Measurements from ENCODE around the gene SYT1. TPM values are rescaled to one million over a fixed set of nuclear protein-coding genes. Genes with fewer than 3 reads are reported as not detected.

SYT1 gene
- polyA plus RNA-seq, 2 donors: 0.04 to 0.09 TPM

GRCh38 chr12:79000501-79000900 lies 135.9 kb downstream of the SYT1 start:
- 84 to 85% methylated on average over 1 of the region's 1 CpG for WGBS, 2 donors
- Histone ChIP-seq H3K27me3 (ENCODE audit: control insufficient read depth in 1 of 2, insufficient read depth in 2 of 2, low read length in 2 of 2) (no peaks in the 10 kb centered on the region), H3K9me3 (ENCODE audit: control insufficient read depth in 2 of 2, insufficient read depth in 1 of 2, low read depth in 1 of 2, low read length in 1 of 2) (no peaks in the 10 kb centered on the region), H3K4me3 (ENCODE audit: low read depth in 1 of 2, low read length in 2 of 2) (no peak overlapping the region), H3K27ac (ENCODE audit: low read depth in 2 of 2, low read length in 1 of 2) (no peak overlapping the region), H3K4me1 (ENCODE audit: control insufficient read depth in 2 of 2, insufficient read depth in 2 of 2, low read length in 1 of 2) (no peaks in the 10 kb centered on the region), H3K36me3 (ENCODE audit: control insufficient read depth in 2 of 2, insufficient read depth in 2 of 2, low read length in 1 of 2) (no peaks in the 10 kb centered on the region)

- Histone ChIP-seq H3K27me3 (ENCODE audit: control insufficient read depth in 1 of 2, insufficient read depth in 2 of 2, low read length in 2 of 2) (no peaks in the 10 kb centered on the region), H3K36me3 (ENCODE audit: control insufficient read depth in 2 of 2, insufficient read depth in 2 of 2, low read length in 1 of 2) (no peaks in the 10 kb centered on the region), H3K4me3 (ENCODE audit: low read depth in 1 of 2, low read length in 2 of 2) (no peak overlapping the region), H3K9me3 (ENCODE audit: control insufficient read depth in 2 of 2, insufficient read depth in 1 of 2, low read depth in 1 of 2, low read length in 1 of 2) (no peaks in the 10 kb centered on the region), H3K27ac (ENCODE audit: low read depth in 2 of 2, low read length in 1 of 2) (no peak overlapping the region), H3K4me1 (ENCODE audit: control insufficient read depth in 2 of 2, insufficient read depth in 2 of 2, low read length in 1 of 2) (no peaks in the 10 kb centered on the region)
- 83 to 86% methylated on average over 2 of the region's 2 CpGs for WGBS, 2 donors
Measured at GRCh38 chr12:79001404-79001803, 136.8 kb downstream of the SYT1 start.

GRCh38 chr12:79006306-79006705 lies 141.7 kb downstream of the SYT1 start:
- Histone ChIP-seq H3K4me1 (ENCODE audit: control insufficient read depth in 2 of 2, insufficient read depth in 2 of 2, low read length in 1 of 2) (no peaks in the 10 kb centered on the region), H3K4me3 (ENCODE audit: low read depth in 1 of 2, low read length in 2 of 2) (no peak overlapping the region), H3K9me3 (ENCODE audit: control insufficient read depth in 2 of 2, insufficient read depth in 1 of 2, low read depth in 1 of 2, low read length in 1 of 2) (no peaks in the 10 kb centered on the region), H3K27ac (ENCODE audit: low read depth in 2 of 2, low read length in 1 of 2) (no peak overlapping the region), H3K36me3 (ENCODE audit: control insufficient read depth in 2 of 2, insufficient read depth in 2 of 2, low read length in 1 of 2) (no peaks in the 10 kb centered on the region), H3K27me3 (ENCODE audit: control insufficient read depth in 1 of 2, insufficient read depth in 2 of 2, low read length in 2 of 2) (no peaks in the 10 kb centered on the region)
- WGBS, 2 donors: 64 to 77% methylated on average over 1 of the region's 1 CpG

- Histone ChIP-seq H3K4me3 (ENCODE audit: low read depth in 1 of 2, low read length in 2 of 2) (no peak overlapping the region), H3K27me3 (ENCODE audit: control insufficient read depth in 1 of 2, insufficient read depth in 2 of 2, low read length in 2 of 2) (no peaks in the 10 kb centered on the region), H3K36me3 (ENCODE audit: control insufficient read depth in 2 of 2, insufficient read depth in 2 of 2, low read length in 1 of 2) (no peaks in the 10 kb centered on the region), H3K27ac (ENCODE audit: low read depth in 2 of 2, low read length in 1 of 2) (no peak overlapping the region), H3K4me1 (ENCODE audit: control insufficient read depth in 2 of 2, insufficient read depth in 2 of 2, low read length in 1 of 2) (no peaks in the 10 kb centered on the region), H3K9me3 (ENCODE audit: control insufficient read depth in 2 of 2, insufficient read depth in 1 of 2, low read depth in 1 of 2, low read length in 1 of 2) (no peaks in the 10 kb centered on the region)
- 71 to 87% methylated on average over 2 of the region's 2 CpGs for whole genome bisulfite sequencing, 2 donors
Measured at GRCh38 chr12:79008591-79008990, 144.0 kb downstream of the SYT1 start.

- Histone ChIP-seq H3K27ac (ENCODE audit: low read depth in 2 of 2, low read length in 1 of 2) (no peak overlapping the region), H3K4me3 (ENCODE audit: low read depth in 1 of 2, low read length in 2 of 2) (no peak overlapping the region), H3K36me3 (ENCODE audit: control insufficient read depth in 2 of 2, insufficient read depth in 2 of 2, low read length in 1 of 2) (no peaks in the 10 kb centered on the region), H3K9me3 (ENCODE audit: control insufficient read depth in 2 of 2, insufficient read depth in 1 of 2, low read depth in 1 of 2, low read length in 1 of 2) (no peaks in the 10 kb centered on the region), H3K27me3 (ENCODE audit: control insufficient read depth in 1 of 2, insufficient read depth in 2 of 2, low read length in 2 of 2) (no peaks in the 10 kb centered on the region), H3K4me1 (ENCODE audit: control insufficient read depth in 2 of 2, insufficient read depth in 2 of 2, low read length in 1 of 2) (no peaks in the 10 kb centered on the region)
- WGBS, 2 donors: 76% methylated on average over 3 of the region's 3 CpGs
Measured at GRCh38 chr12:79012636-79013035, 148.1 kb downstream of the SYT1 start.

GRCh38 chr12:79016181-79016580 lies 151.6 kb downstream of the SYT1 start:
- H3K9me3 ChIP-seq (ENCODE audit: control insufficient read depth in 2 of 2, insufficient read depth in 1 of 2, low read depth in 1 of 2, low read length in 1 of 2): no peaks in the 10 kb centered on the region
- 37 to 51% methylated on average over 2 of the region's 2 CpGs for WGBS, 2 donors

GRCh38 chr12:79019672-79020071 lies 155.1 kb downstream of the SYT1 start:
- H3K27me3 ChIP-seq (ENCODE audit: control insufficient read depth in 1 of 2, insufficient read depth in 2 of 2, low read length in 2 of 2): no peaks in the 10 kb centered on the region
- H3K36me3 ChIP-seq (ENCODE audit: control insufficient read depth in 2 of 2, insufficient read depth in 2 of 2, low read length in 1 of 2): no peaks in the 10 kb centered on the region
- H3K9me3 ChIP-seq (ENCODE audit: control insufficient read depth in 2 of 2, insufficient read depth in 1 of 2, low read depth in 1 of 2, low read length in 1 of 2): no peaks in the 10 kb centered on the region
- WGBS, 2 donors: 41% methylated on average over 1 of the region's 1 CpG
- no peak overlapping the region for H3K4me3 ChIP-seq (ENCODE audit: low read depth in 1 of 2, low read length in 2 of 2)
- H3K4me1 ChIP-seq (ENCODE audit: control insufficient read depth in 2 of 2, insufficient read depth in 2 of 2, low read length in 1 of 2): no peaks in the 10 kb centered on the region
- H3K27ac ChIP-seq (ENCODE audit: low read depth in 2 of 2, low read length in 1 of 2): no peak overlapping the region

More at GRCh38 chr12:79016181-79016580, 151.6 kb downstream of the SYT1 start:
- H3K27ac ChIP-seq (ENCODE audit: low read depth in 2 of 2, low read length in 1 of 2): no peak overlapping the region
- H3K27me3 ChIP-seq (ENCODE audit: control insufficient read depth in 1 of 2, insufficient read depth in 2 of 2, low read length in 2 of 2): no peaks in the 10 kb centered on the region
- no peaks in the 10 kb centered on the region for H3K4me1 ChIP-seq (ENCODE audit: control insufficient read depth in 2 of 2, insufficient read depth in 2 of 2, low read length in 1 of 2)
- H3K36me3 ChIP-seq (ENCODE audit: control insufficient read depth in 2 of 2, insufficient read depth in 2 of 2, low read length in 1 of 2): no peaks in the 10 kb centered on the region
- H3K4me3 ChIP-seq (ENCODE audit: low read depth in 1 of 2, low read length in 2 of 2): no peak overlapping the region

- no peaks in the 10 kb centered on the region for H3K36me3 ChIP-seq (ENCODE audit: control insufficient read depth in 2 of 2, insufficient read depth in 2 of 2, low read length in 1 of 2)
- WGBS, 2 donors: 70 to 80% methylated on average over 1 of the region's 1 CpG
- no peaks in the 10 kb centered on the region for H3K27me3 ChIP-seq (ENCODE audit: control insufficient read depth in 1 of 2, insufficient read depth in 2 of 2, low read length in 2 of 2)
- H3K4me1 ChIP-seq (ENCODE audit: control insufficient read depth in 2 of 2, insufficient read depth in 2 of 2, low read length in 1 of 2): no peaks in the 10 kb centered on the region
- no peak overlapping the region for H3K4me3 ChIP-seq (ENCODE audit: low read depth in 1 of 2, low read length in 2 of 2)
- H3K9me3 ChIP-seq (ENCODE audit: control insufficient read depth in 2 of 2, insufficient read depth in 1 of 2, low read depth in 1 of 2, low read length in 1 of 2): no peaks in the 10 kb centered on the region
- H3K27ac ChIP-seq (ENCODE audit: low read depth in 2 of 2, low read length in 1 of 2): no peak overlapping the region
Measured at GRCh38 chr12:79020106-79020505, 155.5 kb downstream of the SYT1 start.

GRCh38 chr12:79021021-79021420 lies 156.4 kb downstream of the SYT1 start:
- no peaks in the 10 kb centered on the region for H3K36me3 ChIP-seq (ENCODE audit: control insufficient read depth in 2 of 2, insufficient read depth in 2 of 2, low read length in 1 of 2)
- no peaks in the 10 kb centered on the region for H3K27me3 ChIP-seq (ENCODE audit: control insufficient read depth in 1 of 2, insufficient read depth in 2 of 2, low read length in 2 of 2)
- H3K4me1 ChIP-seq (ENCODE audit: control insufficient read depth in 2 of 2, insufficient read depth in 2 of 2, low read length in 1 of 2): no peaks in the 10 kb centered on the region
- H3K9me3 ChIP-seq (ENCODE audit: control insufficient read depth in 2 of 2, insufficient read depth in 1 of 2, low read depth in 1 of 2, low read length in 1 of 2): no peaks in the 10 kb centered on the region
- no peak overlapping the region for H3K27ac ChIP-seq (ENCODE audit: low read depth in 2 of 2, low read length in 1 of 2)
- no peak overlapping the region for H3K4me3 ChIP-seq (ENCODE audit: low read depth in 1 of 2, low read length in 2 of 2)

GRCh38 chr12:79023261-79023660 lies 158.7 kb downstream of the SYT1 start:
- Histone ChIP-seq H3K4me3 (ENCODE audit: low read depth in 1 of 2, low read length in 2 of 2) (no peak overlapping the region), H3K4me1 (ENCODE audit: control insufficient read depth in 2 of 2, insufficient read depth in 2 of 2, low read length in 1 of 2) (no peaks in the 10 kb centered on the region), H3K27me3 (ENCODE audit: control insufficient read depth in 1 of 2, insufficient read depth in 2 of 2, low read length in 2 of 2) (no peaks in the 10 kb centered on the region), H3K36me3 (ENCODE audit: control insufficient read depth in 2 of 2, insufficient read depth in 2 of 2, low read length in 1 of 2) (no peaks in the 10 kb centered on the region), H3K9me3 (ENCODE audit: control insufficient read depth in 2 of 2, insufficient read depth in 1 of 2, low read depth in 1 of 2, low read length in 1 of 2) (no peaks in the 10 kb centered on the region), H3K27ac (ENCODE audit: low read depth in 2 of 2, low read length in 1 of 2) (no peak overlapping the region)
- 50 to 54% methylated on average over 1 of the region's 1 CpG for WGBS, 2 donors

Measured in esophagus (tissue), 2 donors.